ENCODE measurements around the gene FAM110A. TPM values are rescaled to one million over a fixed set of nuclear protein-coding genes. Genes with fewer than 3 reads are reported as not detected.

Gene FAM110A
- total and polyA plus RNA-seq, 2 of the 8 experiments (the other 6 are each of a cell fraction or from before 2014, with no cell fraction given), result 10.1 to 10.9 TPM

DNA sequence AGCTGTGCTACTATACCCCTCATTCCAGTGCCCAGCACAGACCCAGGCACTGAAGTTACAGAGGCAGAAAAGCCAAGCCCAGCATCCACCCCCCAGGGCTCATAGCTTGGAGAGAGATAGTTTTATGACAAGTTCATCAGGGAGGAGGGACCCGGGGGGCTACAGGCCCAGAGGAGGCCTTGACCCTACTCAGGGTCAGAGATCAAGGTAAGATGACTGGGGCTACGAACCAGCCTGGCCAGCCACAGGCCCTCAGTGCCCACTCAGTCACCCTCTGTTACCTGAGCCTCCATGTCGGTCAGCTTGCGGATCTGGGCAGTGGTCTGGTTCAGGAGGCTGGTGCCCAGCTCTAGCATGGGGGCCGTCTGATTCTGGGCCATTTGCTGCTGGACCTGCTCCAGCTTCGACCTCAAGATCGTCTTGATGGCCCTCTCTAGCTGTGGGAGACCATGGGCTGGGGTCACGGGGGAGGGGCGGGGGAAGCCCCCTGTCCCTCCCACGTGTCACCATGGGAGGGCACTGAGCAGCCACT is 56.5 kb downstream of the FAM110A start:
- no peak overlapping the region for H2AFZ ChIP-seq (ENCODE audit: low read length)
- no peak for DNase-seq (ENCODE audit: low read depth in 1 of 2, low spot score in 2 of 2)
- no peak overlapping the region for H3K4ac ChIP-seq (replicated peaks; ENCODE audit: insufficient read length, low read depth, low read length)

More for the DNA sequence above, 56.5 kb downstream of the FAM110A start:
- Histone ChIP-seq H3K4me3 (ENCODE audit: extremely low read depth in 1 of 4, insufficient read depth in 2 of 4, low read depth in 3 of 4, low read length in 4 of 4) (no peak overlapping the region), H2AK5ac (ENCODE audit: low read depth, low read length) (no peak overlapping the region), H4K8ac (ENCODE audit: extremely low read depth, insufficient read depth, low read length) (0 out of 2 replicates have a peak overlapping the region, but pooled peaks have one; percentile 36), H4K5ac (ENCODE audit: insufficient read length, low read depth, low read length) (no peak overlapping the region), H2BK20ac (ENCODE audit: low read length) (no peak overlapping the region), H2BK15ac (ENCODE audit: low read length) (no peak overlapping the region), H2BK120ac (replicated peaks; ENCODE audit: low read depth, low read length) (no peak overlapping the region), H3K79me1 (ENCODE audit: low read depth, low read length) (no peaks in the 10 kb centered on the region), H3K4me2 (ENCODE audit: insufficient read depth in 1 of 2, low read depth in 2 of 2, low read length in 2 of 2) (no peak overlapping the region), H3K4me1 (replicated peaks in 1 of 4; ENCODE audit: control insufficient read depth in 3 of 4, insufficient read depth in 4 of 4, low read length in 3 of 4) (peaks cover 0 to 3% (median 0%) of the 10 kb centered on the region in 4 experiments; a peak in 2 of 7 replicates), H3K79me2 (ENCODE audit: control insufficient read depth in 1 of 2, insufficient read depth in 2 of 2, low read length in 2 of 2) (no peaks in the 10 kb centered on the region), H3K9me3 (ENCODE audit: insufficient read depth in 2 of 2, low read depth in 1 of 2, low read length in 1 of 2) (no peaks in the 10 kb centered on the region), H3K23ac (ENCODE audit: insufficient read length) (no peak overlapping the region), H4K20me1 (replicated peaks in 1 of 2; ENCODE audit: control insufficient read depth in 1 of 2, insufficient read depth in 2 of 2, low read length in 2 of 2) (no peaks in the 10 kb centered on the region), H2BK5ac (ENCODE audit: low read depth, low read length) (no peak overlapping the region), H4K91ac (replicated peaks; ENCODE audit: insufficient read length, low read length) (no peak overlapping the region), H3K9ac (replicated peaks in 1 of 4; ENCODE audit: extremely low read depth in 1 of 4, low read depth in 3 of 4, low read length in 3 of 4) (no peak overlapping the region), H3K27me3 (replicated peaks in 1 of 4; ENCODE audit: control insufficient read depth in 3 of 4, extremely low read depth in 1 of 4, insufficient read depth in 3 of 4, low read length in 3 of 4) (peaks cover 0 to 4% (median 3%) of the 10 kb centered on the region in 4 experiments; a peak in 6 of 7 replicates), H3K56ac (replicated peaks; ENCODE audit: insufficient read length, low read depth, low read length) (no peak overlapping the region), H2BK12ac (ENCODE audit: low read depth, low read length) (no peak overlapping the region), H3K36me3 (ENCODE audit: control insufficient read depth in 2 of 4, insufficient read depth in 4 of 4, low read length in 3 of 4) (no peaks in the 10 kb centered on the region), H3K23me2 (ENCODE audit: low read depth, low read length) (no peaks in the 10 kb centered on the region), H3K14ac (ENCODE audit: insufficient read length) (no peak overlapping the region), H3K27ac (ENCODE audit: low read depth, low read length) (no peak overlapping the region), H3K18ac (ENCODE audit: extremely low read depth, low read length) (no peak overlapping the region)
- no peak for FAIRE-seq
- ChIA-PET CTCF (ENCODE audit: partially characterized antibody) (interaction anchor here (0.6 to 14.5 kb wide), 8 partner anchors 16 to 96 kb away, joined by 3 to 191 read pairs (median 6); no protein-coding TSS in a partner anchor), POLR2A (ENCODE audit: partially characterized antibody) (no interaction called here)
- WGBS, 2 experiments (ENCODE audit: extremely low coverage in 1 of 2, insufficient coverage in 1 of 2, insufficient read length in 1 of 2, insufficient replicate concordance in 2 of 2, low coverage in 1 of 2, low lambda C conversion rate in 2 of 2, missing lambda C conversion rate in 1 of 2), result 73% methylated on average over 6 of the region's 10 CpGs; no CpG with 5 or more reads in 1 of the 2 experiments
- TF ChIP-seq RAD21 (IDR thresholded peaks at IDR 0.05 in 1 of 2, conservative IDR thresholded peaks at IDR 0.05 in 1 of 2; ENCODE audit: low read depth in 2 of 2, low read length in 2 of 2) (peak in 1 of 2 experiments; percentile 8; a peak in 1 of 4 replicates), POU5F1 (IDR thresholded peaks at IDR 0.05; ENCODE audit: low read depth, low read length) (no peak), TAF7 (optimal IDR thresholded peaks at IDR 0.05; ENCODE audit: borderline replicate concordance, low read depth, low read length) (no peak), SUZ12 (IDR thresholded peaks at IDR 0.05; ENCODE audit: low read length) (no peak)
